Cortex of kidney (tissue), 1 donor: ENCODE measurements around the gene EFS.
A peak's percentile ranks its signal among the peaks of the same experiment; 100 is the strongest.
"Not testable (repeated sequence)": the region's sequence is repeated elsewhere in the genome, so short reads cannot be mapped to it uniquely, and the experiment has no call there.

Source experiments
- DNase-seq: peaks from one replicate; lab custom pipeline; 2025; lab: John Stamatoyannopoulos, UW

EFS gene

GRCh38 chr14:23326491-23327332 lies 38.3 kb downstream of the EFS start:
- no peak for DNase-seq

DNA sequence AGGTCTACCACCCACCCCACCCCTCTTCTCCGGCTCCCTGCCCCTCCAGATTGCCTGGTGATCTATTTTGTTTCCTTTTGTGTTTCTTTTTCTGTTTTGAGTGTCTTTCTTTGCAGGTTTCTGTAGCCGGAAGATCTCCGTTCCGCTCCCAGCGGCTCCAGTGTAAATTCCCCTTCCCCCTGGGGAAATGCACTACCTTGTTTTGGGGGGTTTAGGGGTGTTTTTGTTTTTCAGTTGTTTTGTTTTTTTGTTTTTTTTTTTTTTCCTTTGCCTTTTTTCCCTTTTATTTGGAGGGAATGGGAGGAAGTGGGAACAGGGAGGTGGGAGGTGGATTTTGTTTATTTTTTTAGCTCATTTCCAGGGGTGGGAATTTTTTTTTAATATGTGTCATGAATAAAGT lies 39.2 kb downstream of the EFS start:
- not testable (repeated sequence) for DNase-seq

GRCh38 chr14:23324993-23325392 lies 40.0 kb downstream of the EFS start:
- DNase-seq = no peak

GRCh38 chr14:23324455-23324846 lies 40.5 kb downstream of the EFS start:
- DNase-seq = no peak

DNA sequence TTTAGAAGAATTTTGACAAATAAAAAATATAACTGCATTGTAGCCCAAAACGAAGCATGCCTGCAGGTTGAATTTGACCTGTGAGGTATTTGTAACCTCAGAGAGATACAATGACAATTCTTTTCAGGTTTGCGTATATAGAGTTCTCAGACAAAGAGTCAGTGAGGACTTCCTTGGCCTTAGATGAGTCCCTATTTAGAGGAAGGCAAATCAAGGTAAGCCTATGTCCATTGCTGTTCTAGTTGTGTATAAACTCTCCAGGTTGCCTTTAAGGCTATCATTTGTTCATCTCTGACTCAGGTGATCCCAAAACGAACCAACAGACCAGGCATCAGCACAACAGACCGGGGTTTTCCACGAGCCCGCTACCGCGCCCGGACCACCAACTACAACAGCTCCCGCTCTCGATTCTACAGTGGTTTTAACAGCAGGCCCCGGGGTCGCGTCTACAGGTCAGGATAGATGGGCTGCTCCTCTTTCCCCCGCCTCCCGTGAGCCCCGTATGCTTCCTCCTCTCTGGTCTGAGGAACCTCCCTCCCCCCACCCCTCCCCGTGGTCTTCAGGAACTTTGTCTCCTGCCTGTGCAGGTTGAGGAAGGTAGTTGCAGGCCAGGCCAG lies 41.0 kb downstream of the EFS start:
- DNase-seq = no peak

DNA sequence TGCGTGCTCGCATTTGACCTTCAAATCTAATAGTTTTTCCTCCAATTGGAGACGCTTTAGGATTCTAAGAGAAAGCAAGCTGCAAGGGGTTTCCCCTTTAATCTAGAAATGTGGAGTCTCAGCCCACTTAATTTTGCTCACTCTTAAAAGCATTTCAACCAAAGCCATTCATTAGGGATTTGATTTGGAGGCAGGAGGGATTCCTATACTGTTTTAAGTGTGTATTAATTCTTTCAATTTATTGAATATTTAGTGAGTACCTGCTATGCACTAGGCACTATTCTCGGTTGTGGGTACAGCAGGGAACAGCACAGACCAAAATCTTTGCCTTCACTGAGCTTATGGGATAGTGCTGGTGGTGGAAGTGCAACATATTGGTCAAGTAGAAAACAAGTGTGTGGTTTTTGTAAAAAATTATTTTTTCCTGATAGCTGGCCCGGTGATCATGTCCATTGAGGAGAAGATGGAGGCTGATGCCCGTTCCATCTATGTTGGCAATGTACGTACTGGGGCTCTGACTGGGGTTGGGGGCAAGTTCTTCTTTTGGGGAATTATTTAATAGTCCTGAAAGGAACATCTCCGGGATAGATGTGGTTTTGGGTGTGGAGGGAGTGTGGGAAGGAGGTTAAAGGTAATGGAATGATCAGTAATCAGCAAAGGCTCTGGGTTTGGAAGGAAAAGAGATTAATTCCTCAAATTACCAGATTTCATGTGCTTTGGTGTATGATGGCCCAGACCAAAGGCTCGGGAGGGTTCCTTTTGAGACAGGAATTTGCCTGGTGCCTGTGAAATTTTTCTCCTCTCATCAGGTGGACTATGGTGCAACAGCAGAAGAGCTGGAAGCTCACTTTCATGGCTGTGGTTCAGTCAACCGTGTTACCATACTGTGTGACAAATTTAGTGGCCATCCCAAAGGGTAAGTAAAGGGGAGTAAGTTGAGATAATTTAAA lies 42.1 kb downstream of the EFS start:
- no peak for DNase-seq

- DNase-seq = no peak
Measured at GRCh38 chr14:23321572-23322547, 43.1 kb downstream of the EFS start.

GRCh38 chr14:23320584-23321571 lies 44.1 kb downstream of the EFS start, which contains the start of gene PABPN1:
TSS of gene PABPN1 (plus strand) at chr14:23321457. CDS start at chr14:23321470, 13 bp downstream.
- DNase-seq = peak; percentile 75

DNA sequence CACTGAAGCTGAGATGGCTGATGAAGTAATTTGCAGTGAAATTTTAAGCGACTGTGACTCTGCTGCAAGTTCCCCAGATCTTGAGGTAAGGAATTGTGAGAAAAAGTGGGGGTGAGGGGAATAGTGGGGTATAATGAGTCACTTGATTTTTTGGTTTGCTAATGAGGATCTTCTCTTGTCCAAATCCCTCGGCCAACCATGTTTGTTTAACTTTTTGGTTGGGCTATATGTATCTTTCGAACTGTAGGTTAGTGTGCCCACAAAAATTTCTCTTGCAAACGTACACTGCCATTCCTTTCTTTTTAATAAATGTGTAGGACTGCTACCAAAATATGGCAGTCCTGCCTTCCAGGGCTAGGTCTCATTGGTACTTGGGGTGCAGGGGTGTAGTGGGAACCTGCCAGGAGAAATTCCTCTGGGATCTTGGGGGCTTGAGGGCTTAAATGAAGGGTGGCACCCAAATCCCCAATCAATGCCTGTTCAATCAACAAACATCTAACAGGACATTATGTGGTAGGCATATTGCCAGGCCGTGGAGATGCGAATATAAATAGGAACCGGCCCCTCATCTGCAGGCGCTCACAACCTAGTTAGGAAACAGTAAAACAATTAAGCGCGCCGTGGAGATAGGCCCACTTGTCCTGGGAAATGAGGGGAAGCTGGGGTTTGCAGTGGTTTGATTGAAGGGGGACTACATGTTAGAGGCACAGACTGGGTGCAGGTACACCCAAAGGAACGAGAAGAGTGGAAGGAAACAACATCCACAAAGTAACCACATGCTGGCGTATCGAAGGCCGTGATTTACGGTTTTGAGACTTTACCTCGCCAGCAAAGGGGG lies 45.0 kb downstream of the EFS start:
- no peak for DNase-seq

DNA sequence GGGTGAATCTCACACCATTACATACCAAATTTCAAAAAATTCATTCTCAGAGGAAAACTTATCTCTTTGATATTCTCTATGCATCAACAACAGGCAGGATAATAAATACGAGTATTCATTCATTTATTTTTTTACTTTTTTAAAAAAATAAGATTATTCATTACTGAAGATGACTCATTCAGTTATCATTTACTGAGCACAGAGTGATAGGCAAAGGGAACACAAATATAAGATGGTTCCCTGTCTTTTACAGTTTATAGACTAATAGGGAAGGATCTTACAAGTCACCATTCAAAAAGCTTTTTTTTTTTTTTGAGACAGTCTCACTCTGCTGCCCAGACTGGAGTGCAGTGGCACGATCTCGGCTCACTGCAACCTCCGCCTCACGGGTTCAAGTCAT lies 48.7 kb downstream of the EFS start:
- DNase-seq = no peak

- no peak for DNase-seq
Measured at GRCh38 chr14:23310546-23310945, 54.4 kb downstream of the EFS start.

GRCh38 chr14:23308721-23309445 lies 56.1 kb downstream of the EFS start:
- DNase-seq = no peak

GRCh38 chr14:23307687-23308644 lies 57.0 kb downstream of the EFS start:
- DNase-seq = no peak

- no peak for DNase-seq
Measured at GRCh38 chr14:23307146-23307530, 57.8 kb downstream of the EFS start.

DNA sequence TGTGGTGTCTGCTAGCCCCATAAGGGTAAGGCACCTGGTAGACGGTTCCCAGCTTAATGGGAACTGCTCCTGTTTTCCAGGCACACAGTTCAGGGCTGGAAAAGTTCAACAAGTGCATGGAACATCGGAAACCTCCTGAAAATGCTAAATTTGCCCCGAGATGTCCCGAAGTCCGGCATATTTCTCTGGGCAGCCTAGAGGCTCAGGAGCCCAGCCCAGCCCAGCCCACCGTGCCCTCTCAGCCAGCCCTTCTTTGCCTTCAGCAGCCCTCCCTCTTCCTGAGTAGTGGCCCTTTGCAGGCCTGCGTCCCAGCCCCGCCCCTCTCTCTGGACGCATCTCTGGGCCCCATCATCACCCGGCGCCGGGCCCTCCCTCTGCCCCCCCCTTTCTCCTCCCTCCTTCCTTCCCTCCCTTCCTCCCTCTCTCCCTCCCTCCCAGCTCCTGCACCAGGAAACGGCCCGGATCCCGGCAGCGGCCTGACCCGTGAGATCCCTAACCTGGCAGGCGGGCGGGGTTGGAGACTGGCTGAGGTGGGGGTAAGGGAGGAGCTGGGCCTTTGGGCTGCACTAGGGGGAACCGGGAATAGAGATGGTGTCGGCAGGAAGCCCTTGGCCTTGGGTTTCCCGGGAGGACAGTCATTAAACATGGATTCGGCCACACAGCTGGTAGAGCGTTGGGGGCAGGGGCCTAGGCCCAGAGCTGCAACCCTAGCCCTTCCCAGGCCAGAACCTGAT lies 58.4 kb downstream of the EFS start, which contains the start of gene BCL2L2:
Gene BCL2L2 (plus strand): TSS at position 422 of the 734 bp plus-strand sequence. CDS start 935 bp downstream, outside the sequence.
- no peak for DNase-seq
